ENCODE data around the gene TST.

Gene TST

GRCh38 chr22:36963302-36963701 lies 55.9 kb downstream of the TST start:
- Histone ChIP-seq H3K27ac (ENCODE audit: low read length) (no peak overlapping the region), H3K4me1 (ENCODE audit: low read length) (no peaks in the 10 kb centered on the region), H3K9me2 (replicated peaks; ENCODE audit: insufficient read depth, low read length) (no peaks in the 10 kb centered on the region), H3F3A (ENCODE audit: insufficient read depth, low read length) (no peaks in the 10 kb centered on the region), H3K36me3 (replicated peaks; ENCODE audit: insufficient read depth, low read length) (no peaks in the 10 kb centered on the region), H3K27me3 (replicated peaks; ENCODE audit: insufficient read depth, low read length) (no peaks in the 10 kb centered on the region), H3K4me3 (ENCODE audit: low read length) (no peak overlapping the region), H3K9me3 (replicated peaks; ENCODE audit: insufficient read depth, low read length) (no peaks in the 10 kb centered on the region), H3K9ac (ENCODE audit: low read length) (no peak overlapping the region), H3K4me2 (ENCODE audit: low read depth, low read length) (no peak overlapping the region), H3K79me2 (ENCODE audit: low read length) (no peaks in the 10 kb centered on the region), H4K20me1 (ENCODE audit: insufficient read depth, low read length) (no peaks in the 10 kb centered on the region), H2AFZ (ENCODE audit: low read length) (no peak overlapping the region)
- no peak for DNase-seq
- TF ChIP-seq CTCF (IDR thresholded peaks at IDR 0.05; ENCODE audit: low read length) (no peak), EZH2 (optimal IDR thresholded peaks at IDR 0.05; ENCODE audit: low read depth, low read length) (no peak), EZH2phosphoT487 (IDR thresholded peaks at IDR 0.05; ENCODE audit: low read length) (no peak)

GRCh38 chr22:36961626-36962025 lies 57.6 kb downstream of the TST start:
- Histone ChIP-seq H3K27me3 (replicated peaks; ENCODE audit: insufficient read depth, low read length) (no peaks in the 10 kb centered on the region), H2AFZ (ENCODE audit: low read length) (no peak overlapping the region), H3K9me2 (replicated peaks; ENCODE audit: insufficient read depth, low read length) (no peaks in the 10 kb centered on the region), H3K79me2 (ENCODE audit: low read length) (no peaks in the 10 kb centered on the region), H3F3A (ENCODE audit: insufficient read depth, low read length) (no peaks in the 10 kb centered on the region), H3K9ac (ENCODE audit: low read length) (no peak overlapping the region), H3K27ac (ENCODE audit: low read length) (no peak overlapping the region), H3K36me3 (replicated peaks; ENCODE audit: insufficient read depth, low read length) (no peaks in the 10 kb centered on the region), H3K4me3 (ENCODE audit: low read length) (no peak overlapping the region), H3K9me3 (replicated peaks; ENCODE audit: insufficient read depth, low read length) (no peaks in the 10 kb centered on the region), H3K4me2 (ENCODE audit: low read depth, low read length) (no peak overlapping the region), H4K20me1 (ENCODE audit: insufficient read depth, low read length) (no peaks in the 10 kb centered on the region), H3K4me1 (ENCODE audit: low read length) (no peaks in the 10 kb centered on the region)
- TF ChIP-seq CTCF (IDR thresholded peaks at IDR 0.05; ENCODE audit: low read length) (no peak), EZH2 (optimal IDR thresholded peaks at IDR 0.05; ENCODE audit: low read depth, low read length) (no peak), EZH2phosphoT487 (IDR thresholded peaks at IDR 0.05; ENCODE audit: low read length) (no peak)
- DNase-seq: no peak
